NB4 (cell line): Measurements from ENCODE around the gene IGFBP5.

Experiments
- MYC ChIP-seq: IDR thresholded peaks from 2 replicates; pipeline ENCODE4 v1.6.1; 2011; ENCODE audit warnings: low read depth, low read length
- POLR2A ChIP-seq: IDR thresholded peaks from 2 replicates; pipeline ENCODE4 v1.6.1; 2011; ENCODE audit warnings: mild to moderate bottlenecking; ENCODE audit not compliant: insufficient read length; ENCODE audit errors: extremely low read depth
- TF ChIP-seq, protein P1 (sequence below): IDR thresholded peaks from one replicate; pipeline ENCODE4 v1.5.1; 2012; ENCODE audit warnings: low read depth, low read length

DNA sequence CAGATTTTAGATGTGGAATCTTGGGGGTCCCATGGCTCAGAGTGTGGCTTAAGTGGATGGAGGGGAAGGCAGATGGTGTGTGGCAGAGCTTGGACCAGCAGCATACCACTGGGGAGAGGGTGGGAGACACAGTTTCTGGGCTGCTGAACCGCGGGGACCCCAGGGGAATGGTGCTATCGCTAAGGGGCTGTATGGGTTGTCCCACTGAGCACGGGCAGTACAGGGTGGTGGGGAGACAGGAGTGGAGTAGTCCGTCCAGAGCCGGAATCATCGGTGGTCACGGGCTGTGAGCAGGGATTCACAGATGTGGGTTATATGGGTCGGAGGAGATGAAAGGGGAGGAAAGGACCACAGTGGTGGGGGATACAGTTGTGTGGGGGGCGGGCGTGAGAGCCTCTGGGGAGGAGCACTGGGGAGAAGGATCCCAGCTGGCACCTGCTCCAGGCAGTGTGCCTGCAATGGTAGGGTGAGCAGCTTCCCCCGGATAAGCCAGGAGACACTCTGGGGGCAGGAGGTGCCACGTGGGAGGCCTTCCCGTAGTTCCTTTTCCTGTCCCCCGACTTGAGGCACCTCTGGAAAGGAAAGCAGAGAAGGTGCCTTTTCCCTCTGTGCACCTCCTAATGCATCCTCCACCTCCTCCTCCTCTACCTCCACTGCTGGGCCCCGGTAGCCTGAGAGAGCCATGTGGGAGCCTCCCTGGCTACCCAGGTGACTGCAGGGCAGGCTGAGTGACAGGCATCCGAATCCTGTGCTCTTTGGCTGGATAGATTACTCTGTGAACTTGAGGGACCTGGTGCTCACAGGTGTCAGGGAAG, 24.9 kb downstream of the IGFBP5 start:
- TF ChIP-seq POLR2A, result no peak
- TF ChIP-seq, protein P1, sequence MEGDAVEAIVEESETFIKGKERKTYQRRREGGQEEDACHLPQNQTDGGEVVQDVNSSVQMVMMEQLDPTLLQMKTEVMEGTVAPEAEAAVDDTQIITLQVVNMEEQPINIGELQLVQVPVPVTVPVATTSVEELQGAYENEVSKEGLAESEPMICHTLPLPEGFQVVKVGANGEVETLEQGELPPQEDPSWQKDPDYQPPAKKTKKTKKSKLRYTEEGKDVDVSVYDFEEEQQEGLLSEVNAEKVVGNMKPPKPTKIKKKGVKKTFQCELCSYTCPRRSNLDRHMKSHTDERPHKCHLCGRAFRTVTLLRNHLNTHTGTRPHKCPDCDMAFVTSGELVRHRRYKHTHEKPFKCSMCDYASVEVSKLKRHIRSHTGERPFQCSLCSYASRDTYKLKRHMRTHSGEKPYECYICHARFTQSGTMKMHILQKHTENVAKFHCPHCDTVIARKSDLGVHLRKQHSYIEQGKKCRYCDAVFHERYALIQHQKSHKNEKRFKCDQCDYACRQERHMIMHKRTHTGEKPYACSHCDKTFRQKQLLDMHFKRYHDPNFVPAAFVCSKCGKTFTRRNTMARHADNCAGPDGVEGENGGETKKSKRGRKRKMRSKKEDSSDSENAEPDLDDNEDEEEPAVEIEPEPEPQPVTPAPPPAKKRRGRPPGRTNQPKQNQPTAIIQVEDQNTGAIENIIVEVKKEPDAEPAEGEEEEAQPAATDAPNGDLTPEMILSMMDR, result no peak
- no peak for TF ChIP-seq MYC
